DND-41 (cell line): ENCODE results near the gene PARD6G.

Experiments used
- ATAC-seq: fragments of 200-7000 bp; cut with Tn5 transposase; 3 replicates; pipeline ENCODE4 v1.9.1; 2021; ENCODE audit warnings: low read depth; ENCODE audit not compliant: insufficient read depth
- DNase-seq: peaks from one replicate; pipeline ENCODE4 v3.0.0-alpha.2; 2020
- H2AFZ ChIP-seq: 2 replicates; pipeline ENCODE4 v1.6.0; 2012; ENCODE audit warnings: low read depth, low read length
- H3K27ac ChIP-seq: 2 replicates; pipeline ENCODE4 v1.5.1; 2012; ENCODE audit warnings: low read length, inconsistent platforms
- H3K27me3 ChIP-seq: fragments of 200-600 bp; sonication (generic); 2 replicates; pipeline ENCODE4 v1.6.0; 2012; ENCODE audit warnings: low read length, mild to moderate bottlenecking, inconsistent platforms; ENCODE audit not compliant: insufficient read depth, poor library complexity
- H3K36me3 ChIP-seq: 2 replicates; pipeline ENCODE4 v1.5.1; 2012; ENCODE audit warnings: low read length, inconsistent platforms; ENCODE audit not compliant: insufficient read depth
- H3K4me1 ChIP-seq: 2 replicates; pipeline ENCODE4 v1.5.1; 2012; ENCODE audit warnings: mild to moderate bottlenecking, low read length; ENCODE audit not compliant: insufficient read depth
- H3K4me2 ChIP-seq: 2 replicates; pipeline ENCODE4 v1.6.0; 2012; ENCODE audit warnings: mild to moderate bottlenecking, moderate library complexity, low read length, inconsistent platforms; ENCODE audit not compliant: insufficient read depth
- H3K4me3 ChIP-seq, 2 experiments: fragments of 200-600 bp in 1 of 2; shearing (Covaris generic) in 1 of 2; 2 replicates each; pipeline ENCODE4 v1.5.1; 2012 to 2016; ENCODE audit warnings: inconsistent platforms in 2 of 2, low read length in 2 of 2, mild to moderate bottlenecking in 2 of 2, low read depth in 1 of 2, moderate library complexity in 1 of 2
- H3K79me2 ChIP-seq: 2 replicates; pipeline ENCODE4 v1.6.0; 2012; ENCODE audit warnings: low read length, inconsistent platforms; ENCODE audit not compliant: insufficient read depth
- H3K9ac ChIP-seq: 2 replicates; pipeline ENCODE4 v1.6.0; 2012; ENCODE audit warnings: low read depth, mild to moderate bottlenecking, inconsistent platforms, low read length, moderate library complexity
- H3K9me3 ChIP-seq: 2 replicates; pipeline ENCODE4 v1.5.1; 2012; ENCODE audit warnings: low read length, moderate library complexity, mild to moderate bottlenecking, inconsistent platforms; ENCODE audit not compliant: insufficient read depth, severe bottlenecking
- H4K20me1 ChIP-seq: 2 replicates; pipeline ENCODE4 v1.6.0; 2012; ENCODE audit warnings: low read length; ENCODE audit not compliant: insufficient read depth
- EZH2 ChIP-seq: IDR thresholded peaks from 3 replicates; pipeline ENCODE4 v1.6.1; 2012; ENCODE audit warnings: borderline replicate concordance, low read depth, mild to moderate bottlenecking, moderate library complexity, low read length, inconsistent platforms; ENCODE audit not compliant: severe bottlenecking
- TF ChIP-seq, protein P1 (sequence below): IDR thresholded peaks from 2 replicates; pipeline ENCODE4 v1.5.1; 2012; ENCODE audit warnings: borderline replicate concordance, low read length, moderate library complexity, mild to moderate bottlenecking; ENCODE audit not compliant: poor library complexity, severe bottlenecking; ENCODE audit errors: extremely low read depth

PARD6G gene

DNA sequence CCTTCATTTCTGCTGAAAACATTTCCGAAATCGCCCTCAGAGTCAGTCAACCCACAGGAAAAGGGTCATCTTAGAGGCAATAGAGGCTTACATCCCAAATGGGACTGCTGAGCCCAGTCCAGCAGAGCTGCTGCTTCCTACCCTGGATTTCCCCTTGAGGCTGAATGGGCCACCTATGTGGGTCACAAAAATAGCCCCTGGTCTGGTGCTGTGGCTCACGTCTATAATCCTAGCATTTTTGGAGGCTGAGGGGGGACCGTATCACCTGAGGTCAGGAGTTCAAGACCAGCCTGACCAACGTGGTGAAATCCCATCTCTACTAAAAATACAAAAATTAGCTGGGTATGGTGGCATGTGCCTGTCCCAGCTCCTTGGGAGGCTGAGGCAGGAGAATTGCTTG is 88.9 kb downstream of the PARD6G start:
- no peak overlapping the region for H3K9ac ChIP-seq
- H3K79me2 ChIP-seq = no peaks in the 10 kb centered on the region
- no peak for TF ChIP-seq EZH2
- TF ChIP-seq, protein P1, sequence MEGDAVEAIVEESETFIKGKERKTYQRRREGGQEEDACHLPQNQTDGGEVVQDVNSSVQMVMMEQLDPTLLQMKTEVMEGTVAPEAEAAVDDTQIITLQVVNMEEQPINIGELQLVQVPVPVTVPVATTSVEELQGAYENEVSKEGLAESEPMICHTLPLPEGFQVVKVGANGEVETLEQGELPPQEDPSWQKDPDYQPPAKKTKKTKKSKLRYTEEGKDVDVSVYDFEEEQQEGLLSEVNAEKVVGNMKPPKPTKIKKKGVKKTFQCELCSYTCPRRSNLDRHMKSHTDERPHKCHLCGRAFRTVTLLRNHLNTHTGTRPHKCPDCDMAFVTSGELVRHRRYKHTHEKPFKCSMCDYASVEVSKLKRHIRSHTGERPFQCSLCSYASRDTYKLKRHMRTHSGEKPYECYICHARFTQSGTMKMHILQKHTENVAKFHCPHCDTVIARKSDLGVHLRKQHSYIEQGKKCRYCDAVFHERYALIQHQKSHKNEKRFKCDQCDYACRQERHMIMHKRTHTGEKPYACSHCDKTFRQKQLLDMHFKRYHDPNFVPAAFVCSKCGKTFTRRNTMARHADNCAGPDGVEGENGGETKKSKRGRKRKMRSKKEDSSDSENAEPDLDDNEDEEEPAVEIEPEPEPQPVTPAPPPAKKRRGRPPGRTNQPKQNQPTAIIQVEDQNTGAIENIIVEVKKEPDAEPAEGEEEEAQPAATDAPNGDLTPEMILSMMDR = no peak
- H3K4me2 ChIP-seq = no peak overlapping the region
- no peak overlapping the region for H2AFZ ChIP-seq
- no peaks in the 10 kb centered on the region for H3K4me1 ChIP-seq
- H3K36me3 ChIP-seq = 0 out of 2 replicates have a peak, but pooled peaks cover 6% of the 10 kb centered on the region
- H3K9me3 ChIP-seq = peaks cover 4% of the 10 kb centered on the region
- no peaks in the 10 kb centered on the region for H3K27me3 ChIP-seq
- no peak overlapping the region for H3K27ac ChIP-seq
- H3K4me3 ChIP-seq = no peak overlapping the region
- no peak for DNase-seq
- no peak for ATAC-seq
- H4K20me1 ChIP-seq = peaks cover 3% of the 10 kb centered on the region; the same call in 1 of the 2 replicates

DNA sequence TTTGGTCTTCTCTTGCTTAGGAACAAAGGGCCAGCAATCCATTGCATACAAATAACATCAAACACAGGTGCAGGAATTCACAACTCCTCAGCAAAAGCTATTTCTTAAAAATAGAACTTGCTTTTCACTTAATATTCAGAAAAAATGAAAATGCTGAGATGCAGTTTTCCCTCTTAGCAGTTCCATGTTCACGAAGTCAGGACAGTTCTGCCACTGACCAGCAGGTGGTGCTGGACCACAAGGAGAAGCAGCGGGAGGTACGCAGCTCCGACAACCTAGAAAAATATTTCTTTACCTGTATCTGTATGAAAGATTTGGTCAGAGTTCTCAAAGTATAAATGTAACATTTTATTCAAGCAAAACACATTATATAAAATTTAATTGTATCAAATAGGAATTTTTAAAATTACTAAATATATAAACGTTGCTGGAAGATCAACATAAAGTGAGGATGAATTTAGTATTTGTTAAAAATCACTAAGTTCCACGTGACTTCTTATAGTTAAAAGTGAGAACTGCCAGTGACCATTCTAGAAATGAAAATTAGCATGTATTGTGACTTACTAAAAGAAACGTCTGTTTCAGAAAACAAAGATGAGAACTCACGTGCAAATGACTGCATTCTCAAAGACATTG is 89.5 kb downstream of the PARD6G start:
- ATAC-seq (peak; percentile 78), DNase-seq (peak; percentile 76)
- TF ChIP-seq, protein P1 = peak; percentile 92
- TF ChIP-seq EZH2 = no peak
- Histone ChIP-seq H3K4me2 (no peak overlapping the region), H3K9ac (no peak overlapping the region), H3K27me3 (no peaks in the 10 kb centered on the region), H3K27ac (no peak overlapping the region), H4K20me1 (peaks cover 3% of the 10 kb centered on the region; the same call in 1 of the 2 replicates), H3K4me1 (no peaks in the 10 kb centered on the region), H2AFZ (no peak overlapping the region), H3K9me3 (no peaks in the 10 kb centered on the region), H3K36me3 (0 out of 2 replicates have a peak, but pooled peaks cover 3% of the 10 kb centered on the region), H3K4me3 (no peak overlapping the region), H3K79me2 (no peaks in the 10 kb centered on the region)

DNA sequence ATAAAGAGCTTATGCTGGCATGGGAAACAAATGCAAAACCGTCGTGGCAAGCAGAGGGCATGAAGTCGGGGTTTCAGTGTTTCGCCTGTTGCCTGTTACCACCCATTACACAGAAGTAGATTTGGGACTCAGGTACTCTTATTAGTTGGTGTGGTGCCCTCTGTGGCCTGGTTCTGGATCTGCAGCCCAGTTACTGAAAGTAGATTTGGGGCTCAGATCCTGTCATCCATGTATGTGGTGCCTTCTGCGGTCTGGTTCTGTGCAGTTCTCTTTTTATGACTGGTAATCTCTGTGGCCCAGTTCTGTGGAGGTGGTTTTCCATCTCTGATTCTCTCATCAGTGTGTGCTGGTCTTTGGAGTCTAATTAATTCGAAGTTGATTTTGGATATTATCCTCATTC is 93.0 kb downstream of the PARD6G start:
- H3K36me3 ChIP-seq = 0 out of 2 replicates have a peak, but pooled peaks cover 3% of the 10 kb centered on the region
- H3K4me1 ChIP-seq = no peaks in the 10 kb centered on the region
- ATAC-seq (peak; percentile 57; the same call in 2 of the 3 replicates), DNase-seq (peak; percentile 37)
- H3K4me3 ChIP-seq = no peak overlapping the region
- no peak overlapping the region for H2AFZ ChIP-seq
- H3K79me2 ChIP-seq = no peaks in the 10 kb centered on the region
- peaks cover 3% of the 10 kb centered on the region; the same call in 1 of the 2 replicates for H4K20me1 ChIP-seq
- no peak overlapping the region for H3K4me2 ChIP-seq
- H3K9ac ChIP-seq = no peak overlapping the region
- no peak overlapping the region for H3K27ac ChIP-seq
- no peaks in the 10 kb centered on the region for H3K27me3 ChIP-seq
- TF ChIP-seq, protein P1 = peak; percentile 65
- TF ChIP-seq EZH2 = no peak
- no peaks in the 10 kb centered on the region for H3K9me3 ChIP-seq
